HEK293T (cell line): ENCODE results near the gene WFDC2.

Source experiments
- ARNT ChIP-seq: fragments of 450-650 bp; IDR thresholded peaks from 2 replicates; pipeline ENCODE4 v1.6.1; 2017; ENCODE audit warnings: mild to moderate bottlenecking
- BHLHE40 ChIP-seq: fragments of 450-650 bp; IDR thresholded peaks from 2 replicates; pipeline ENCODE4 v1.6.1; 2016; ENCODE audit warnings: mild to moderate bottlenecking, moderate library complexity, borderline replicate concordance
- ELF4 ChIP-seq: fragments of 450-650 bp; IDR thresholded peaks from 2 replicates; pipeline ENCODE4 v1.6.1; 2017; ENCODE audit warnings: antibody characterized with exemption
- FOXA1 ChIP-seq: fragments of 450-650 bp; IDR thresholded peaks from 2 replicates; pipeline ENCODE4 v1.6.1; 2016; ENCODE audit warnings: mild to moderate bottlenecking
- FOXM1 ChIP-seq: fragments of 450-650 bp; IDR thresholded peaks from 2 replicates; pipeline ENCODE4 v1.6.1; 2017; ENCODE audit warnings: mild to moderate bottlenecking, borderline replicate concordance
- HDGF ChIP-seq: fragments of 450-650 bp; IDR thresholded peaks from 2 replicates; pipeline ENCODE4 v1.6.1; 2017; ENCODE audit warnings: antibody characterized with exemption, borderline replicate concordance
- SP1 ChIP-seq: fragments of 450-650 bp; IDR thresholded peaks from 2 replicates; pipeline ENCODE4 v1.6.1; 2017
- TF ChIP-seq, protein P1 (sequence below): fragments of 450-650 bp; IDR thresholded peaks from 2 replicates; pipeline ENCODE4 v1.6.1; 2016

DNA sequence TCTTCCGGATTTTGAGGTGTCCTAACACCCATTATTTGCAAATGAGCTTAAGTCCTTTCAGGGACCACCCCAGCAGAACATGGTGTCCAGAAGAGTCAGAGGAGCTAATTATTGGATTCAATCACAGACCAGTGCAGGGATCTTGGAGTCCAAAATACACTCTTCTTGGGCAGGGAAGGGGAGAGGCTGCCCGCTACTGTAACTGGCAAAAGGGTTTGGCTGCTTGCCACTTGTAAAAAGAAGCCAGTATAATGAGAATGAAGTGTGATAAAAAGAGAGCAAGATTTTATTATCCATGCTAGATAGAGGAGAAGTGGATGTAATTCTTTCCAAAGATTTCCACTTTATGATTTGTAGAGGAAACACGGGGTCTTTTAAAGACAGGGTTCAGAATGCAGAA is 26.6 kb downstream of the WFDC2 start:
- TF ChIP-seq ELF4 (no peak), HDGF (no peak), SP1 (no peak), BHLHE40 (no peak), FOXA1 (no peak), ARNT (no peak), FOXM1 (no peak)
- TF ChIP-seq, protein P1, sequence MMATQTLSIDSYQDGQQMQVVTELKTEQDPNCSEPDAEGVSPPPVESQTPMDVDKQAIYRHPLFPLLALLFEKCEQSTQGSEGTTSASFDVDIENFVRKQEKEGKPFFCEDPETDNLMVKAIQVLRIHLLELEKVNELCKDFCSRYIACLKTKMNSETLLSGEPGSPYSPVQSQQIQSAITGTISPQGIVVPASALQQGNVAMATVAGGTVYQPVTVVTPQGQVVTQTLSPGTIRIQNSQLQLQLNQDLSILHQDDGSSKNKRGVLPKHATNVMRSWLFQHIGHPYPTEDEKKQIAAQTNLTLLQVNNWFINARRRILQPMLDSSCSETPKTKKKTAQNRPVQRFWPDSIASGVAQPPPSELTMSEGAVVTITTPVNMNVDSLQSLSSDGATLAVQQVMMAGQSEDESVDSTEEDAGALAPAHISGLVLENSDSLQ: no peak
